GM06990 (cell line): ENCODE data around the gene SPIB.
A peak's percentile ranks its signal among the peaks of the same experiment; 100 is the strongest.

ENCODE experiments used
- DNase-seq: peaks from one replicate; pipeline ENCODE4 v3.0.0-alpha.2; 2011; ENCODE audit not compliant: insufficient read length; ENCODE audit errors: extremely low read depth
- H3K27me3 ChIP-seq: replicated peaks from 2 replicates; pipeline ENCODE4 v1.6.0; 2011; ENCODE audit warnings: low read length; ENCODE audit not compliant: control insufficient read depth, insufficient read depth
- H3K36me3 ChIP-seq: 2 replicates; pipeline ENCODE4 v1.5.1; 2011; ENCODE audit warnings: low read length; ENCODE audit not compliant: control insufficient read depth, insufficient read depth
- H3K4me3 ChIP-seq: replicated peaks from 2 replicates; pipeline ENCODE4 v1.5.1; 2011; ENCODE audit warnings: low read depth, mild to moderate bottlenecking, control low read depth, low read length
- CTCF ChIP-seq: IDR thresholded peaks from 2 replicates; pipeline ENCODE4 v1.5.1; 2011; ENCODE audit warnings: low read length, control low read depth, mild to moderate bottlenecking, inconsistent platforms; ENCODE audit not compliant: insufficient read depth, poor library complexity, severe bottlenecking

The SPIB gene

GRCh38 chr19:50398675-50399367 is 19.9 kb upstream of the SPIB start:
- Histone ChIP-seq H3K4me3 (no peak overlapping the region), H3K36me3 (peaks cover 23% of the 10 kb centered on the region), H3K27me3 (no peaks in the 10 kb centered on the region)
- no peak for TF ChIP-seq CTCF
- no peak for DNase-seq

- no peak for DNase-seq
- TF ChIP-seq CTCF = no peak
- Histone ChIP-seq H3K4me3 (no peak overlapping the region), H3K27me3 (no peaks in the 10 kb centered on the region), H3K36me3 (peaks cover 22% of the 10 kb centered on the region)
These were observed 19.4 kb upstream of the SPIB start for GRCh38 chr19:50399368-50399745.

GRCh38 chr19:50401605-50402450 is 16.9 kb upstream of the SPIB start:
- TF ChIP-seq CTCF = peak; percentile 35
- H3K36me3 ChIP-seq = peaks cover 25% of the 10 kb centered on the region
- H3K27me3 ChIP-seq = no peaks in the 10 kb centered on the region
- DNase-seq = no peak
- H3K4me3 ChIP-seq = no peak overlapping the region

GRCh38 chr19:50402544-50403301 is 16.0 kb upstream of the SPIB start:
- DNase-seq = no peak
- no peak for TF ChIP-seq CTCF
- Histone ChIP-seq H3K4me3 (no peak overlapping the region), H3K36me3 (peaks cover 25% of the 10 kb centered on the region), H3K27me3 (no peaks in the 10 kb centered on the region)

- H3K27me3 ChIP-seq = no peaks in the 10 kb centered on the region
- no peak for TF ChIP-seq CTCF
- peaks cover 31% of the 10 kb centered on the region for H3K36me3 ChIP-seq
- no peak overlapping the region for H3K4me3 ChIP-seq
- no peak for DNase-seq
These were observed 12.4 kb upstream of the SPIB start for GRCh38 chr19:50406156-50406820.
